Right lobe of liver (tissue), 4 donors: ENCODE measurements around the gene IL1A.

ENCODE experiments used
- POLR2A ChIP-seq: fragments of 450-650 bp; IDR thresholded peaks from one replicate; pipeline ENCODE4 v1.6.1; 2017; ENCODE audit warnings: antibody characterized with exemption, mild to moderate bottlenecking
- TF ChIP-seq, protein P1 (sequence below), 4 donors: fragments of 200-600 bp in 3 of 4; fragments of 450-650 bp in 1 of 4; IDR thresholded peaks; one replicate each; pipeline versions ENCODE4 v1.5.1 to v1.8.0; 2016 to 2022; ENCODE audit warnings: antibody characterized with exemption in 4 of 4, mild to moderate bottlenecking in 2 of 4
- donor health status: DM: no; HTN: no; CAD: no.
- donor health status: DM: no; HTN: no; CAD: no.
- donor health status: DM: no; HTN: yes; CAD: no.

GRCh38 chr2:112751451-112752197, 32.7 kb downstream of the IL1A start:
- TF ChIP-seq, protein P1, sequence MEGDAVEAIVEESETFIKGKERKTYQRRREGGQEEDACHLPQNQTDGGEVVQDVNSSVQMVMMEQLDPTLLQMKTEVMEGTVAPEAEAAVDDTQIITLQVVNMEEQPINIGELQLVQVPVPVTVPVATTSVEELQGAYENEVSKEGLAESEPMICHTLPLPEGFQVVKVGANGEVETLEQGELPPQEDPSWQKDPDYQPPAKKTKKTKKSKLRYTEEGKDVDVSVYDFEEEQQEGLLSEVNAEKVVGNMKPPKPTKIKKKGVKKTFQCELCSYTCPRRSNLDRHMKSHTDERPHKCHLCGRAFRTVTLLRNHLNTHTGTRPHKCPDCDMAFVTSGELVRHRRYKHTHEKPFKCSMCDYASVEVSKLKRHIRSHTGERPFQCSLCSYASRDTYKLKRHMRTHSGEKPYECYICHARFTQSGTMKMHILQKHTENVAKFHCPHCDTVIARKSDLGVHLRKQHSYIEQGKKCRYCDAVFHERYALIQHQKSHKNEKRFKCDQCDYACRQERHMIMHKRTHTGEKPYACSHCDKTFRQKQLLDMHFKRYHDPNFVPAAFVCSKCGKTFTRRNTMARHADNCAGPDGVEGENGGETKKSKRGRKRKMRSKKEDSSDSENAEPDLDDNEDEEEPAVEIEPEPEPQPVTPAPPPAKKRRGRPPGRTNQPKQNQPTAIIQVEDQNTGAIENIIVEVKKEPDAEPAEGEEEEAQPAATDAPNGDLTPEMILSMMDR (IDR thresholded peaks at IDR 0.05), result no peak
- no peak for TF ChIP-seq POLR2A
